Progenitor cell of endocrine pancreas (in vitro differentiated cells): ENCODE data around the gene TRAM2. TPM values are rescaled to one million over a fixed set of nuclear protein-coding genes. Genes with fewer than 3 reads are reported as not detected.

Source experiments
- DNase-seq: peaks from one replicate; pipeline ENCODE4 v3.0.0; 2021; ENCODE audit warnings: low spot score; ENCODE audit not compliant: unreplicated experiment
- H3K27ac Mint-ChIP-seq: 2 replicates; pipeline ENCODE4 v1.8.0; 2021; ENCODE audit warnings: mild to moderate bottlenecking, moderate library complexity, mixed read lengths
- H3K27me3 Mint-ChIP-seq: 2 replicates; pipeline ENCODE4 v1.8.0; 2021; ENCODE audit warnings: mixed read lengths
- H3K36me3 Mint-ChIP-seq: 2 replicates; pipeline ENCODE4 v1.8.0; 2022; ENCODE audit warnings: mixed read lengths; ENCODE audit not compliant: insufficient read depth
- H3K4me1 Mint-ChIP-seq: 2 replicates; pipeline ENCODE4 v1.8.0; 2021; ENCODE audit warnings: low read depth, mixed read lengths
- H3K4me3 Mint-ChIP-seq: 2 replicates; pipeline ENCODE4 v1.8.0; 2021; ENCODE audit warnings: low read depth, mild to moderate bottlenecking, moderate library complexity, mixed read lengths
- H3K9me3 Mint-ChIP-seq: 2 replicates; pipeline ENCODE4 v1.8.0; 2021; ENCODE audit warnings: low read depth, mixed read lengths
- total RNA-seq: library from RNA; stranded (reverse); gene quantifications from 2 replicates; pipeline ENCODE4 v1.2.1, GENCODE V29; 2021
- TF ChIP-seq, protein P1 (sequence below): fragments of 200-600 bp; sonication (generic); IDR thresholded peaks from one replicate; pipeline ENCODE4 v1.5.0; 2021; ENCODE audit warnings: antibody characterized with exemption, mild to moderate bottlenecking; ENCODE audit not compliant: unreplicated experiment

Gene TRAM2
- total RNA-seq, 1 donor from 2014 or later: 18.6 TPM

DNA sequence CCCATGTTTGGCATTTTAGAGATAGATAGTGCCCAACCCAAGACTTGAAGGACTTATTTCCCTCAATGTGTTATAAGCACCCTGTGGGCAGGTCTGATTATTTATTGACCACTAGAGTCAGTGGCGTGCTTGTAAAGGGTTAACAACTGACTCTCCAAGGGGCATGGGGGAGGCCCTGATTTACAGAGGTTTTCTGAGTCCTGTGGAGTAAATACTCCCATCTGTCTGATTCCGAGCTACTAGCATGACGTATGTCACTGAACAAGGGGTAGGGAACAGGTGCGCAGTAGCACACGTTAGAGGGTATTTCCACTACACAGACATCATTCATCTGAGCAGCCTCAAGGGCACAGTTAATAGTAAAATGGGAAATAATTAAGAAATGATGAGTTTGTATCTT lies 17.4 kb upstream of the TRAM2 start:
- H3K36me3 Mint-ChIP-seq: no peaks in the 10 kb centered on the region
- peak overlapping the region; percentile 67 for H3K27ac Mint-ChIP-seq
- no peaks in the 10 kb centered on the region for H3K27me3 Mint-ChIP-seq
- TF ChIP-seq, protein P1, sequence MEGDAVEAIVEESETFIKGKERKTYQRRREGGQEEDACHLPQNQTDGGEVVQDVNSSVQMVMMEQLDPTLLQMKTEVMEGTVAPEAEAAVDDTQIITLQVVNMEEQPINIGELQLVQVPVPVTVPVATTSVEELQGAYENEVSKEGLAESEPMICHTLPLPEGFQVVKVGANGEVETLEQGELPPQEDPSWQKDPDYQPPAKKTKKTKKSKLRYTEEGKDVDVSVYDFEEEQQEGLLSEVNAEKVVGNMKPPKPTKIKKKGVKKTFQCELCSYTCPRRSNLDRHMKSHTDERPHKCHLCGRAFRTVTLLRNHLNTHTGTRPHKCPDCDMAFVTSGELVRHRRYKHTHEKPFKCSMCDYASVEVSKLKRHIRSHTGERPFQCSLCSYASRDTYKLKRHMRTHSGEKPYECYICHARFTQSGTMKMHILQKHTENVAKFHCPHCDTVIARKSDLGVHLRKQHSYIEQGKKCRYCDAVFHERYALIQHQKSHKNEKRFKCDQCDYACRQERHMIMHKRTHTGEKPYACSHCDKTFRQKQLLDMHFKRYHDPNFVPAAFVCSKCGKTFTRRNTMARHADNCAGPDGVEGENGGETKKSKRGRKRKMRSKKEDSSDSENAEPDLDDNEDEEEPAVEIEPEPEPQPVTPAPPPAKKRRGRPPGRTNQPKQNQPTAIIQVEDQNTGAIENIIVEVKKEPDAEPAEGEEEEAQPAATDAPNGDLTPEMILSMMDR: no peak
- no peak for DNase-seq
- no peaks in the 10 kb centered on the region for H3K9me3 Mint-ChIP-seq
- no peak overlapping the region for H3K4me3 Mint-ChIP-seq
- peaks cover 17% of the 10 kb centered on the region for H3K4me1 Mint-ChIP-seq

DNA sequence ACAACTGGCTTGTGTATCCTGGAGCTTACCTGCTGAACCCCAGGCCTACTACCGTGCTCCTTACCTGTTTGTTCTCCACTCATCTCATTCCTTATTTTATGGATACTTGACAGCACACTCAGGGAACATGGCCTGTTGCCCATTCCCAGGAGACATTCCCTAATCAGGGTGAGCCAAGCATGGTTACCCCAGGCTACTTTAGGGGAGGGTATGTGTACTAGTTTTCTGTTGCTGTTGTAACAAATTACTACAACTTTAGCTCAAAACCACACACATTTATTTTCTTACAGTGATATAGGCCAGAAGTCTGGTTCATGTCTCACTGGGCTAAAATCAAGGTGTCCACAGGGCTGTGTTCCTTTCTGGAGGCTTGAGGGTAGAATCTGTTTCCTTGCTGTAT lies 15.0 kb upstream of the TRAM2 start:
- peaks cover 15% of the 10 kb centered on the region for H3K4me1 Mint-ChIP-seq
- no peak overlapping the region for H3K4me3 Mint-ChIP-seq
- H3K27ac Mint-ChIP-seq: no peak overlapping the region

DNA sequence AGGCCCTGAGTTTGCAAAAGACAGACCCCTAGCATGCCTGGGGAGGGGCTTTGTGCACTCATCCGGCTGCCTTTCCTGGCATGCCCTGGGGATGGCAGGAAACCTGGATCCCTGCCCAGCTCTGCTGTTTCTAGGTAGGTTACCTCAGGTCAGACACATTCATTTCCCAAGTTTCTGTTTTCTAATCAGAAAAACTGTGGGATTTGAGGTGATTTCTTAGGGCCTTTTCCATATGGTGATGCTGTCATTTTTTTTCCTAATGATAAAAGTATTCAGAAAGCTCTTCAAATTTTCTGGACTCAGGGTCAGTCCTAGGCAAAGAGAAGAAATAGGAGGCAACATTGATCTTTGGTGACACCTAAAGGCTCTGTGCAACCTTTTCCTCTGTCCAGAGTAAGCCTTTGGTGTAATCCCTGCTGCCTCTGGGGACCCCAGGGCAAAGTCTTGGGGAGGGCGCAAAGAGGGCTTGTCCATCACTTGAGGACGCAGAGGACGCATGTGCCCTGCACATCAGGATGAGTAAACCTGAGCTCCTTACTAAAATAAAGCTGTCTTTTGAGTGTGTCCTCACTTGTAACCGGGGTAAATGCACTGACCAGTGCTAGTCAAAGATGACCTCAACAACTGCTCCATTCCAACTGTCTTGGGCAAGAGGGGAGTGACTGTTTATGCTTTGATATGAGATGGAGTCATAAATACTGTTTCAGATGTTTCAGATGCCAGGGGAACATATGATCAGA lies 13.5 kb upstream of the TRAM2 start:
- no peak for DNase-seq
- H3K9me3 Mint-ChIP-seq: no peaks in the 10 kb centered on the region
- no peak overlapping the region for H3K4me3 Mint-ChIP-seq
- H3K27ac Mint-ChIP-seq: no peak overlapping the region
- no peaks in the 10 kb centered on the region for H3K36me3 Mint-ChIP-seq
- H3K27me3 Mint-ChIP-seq: no peaks in the 10 kb centered on the region
- TF ChIP-seq, protein P1: no peak
- H3K4me1 Mint-ChIP-seq: peaks cover 11% of the 10 kb centered on the region

More for the DNA sequence above, 15.0 kb upstream of the TRAM2 start:
- no peak for DNase-seq
- TF ChIP-seq, protein P1: no peak
- H3K9me3 Mint-ChIP-seq: no peaks in the 10 kb centered on the region
- H3K27me3 Mint-ChIP-seq: no peaks in the 10 kb centered on the region
- H3K36me3 Mint-ChIP-seq: no peaks in the 10 kb centered on the region

DNA sequence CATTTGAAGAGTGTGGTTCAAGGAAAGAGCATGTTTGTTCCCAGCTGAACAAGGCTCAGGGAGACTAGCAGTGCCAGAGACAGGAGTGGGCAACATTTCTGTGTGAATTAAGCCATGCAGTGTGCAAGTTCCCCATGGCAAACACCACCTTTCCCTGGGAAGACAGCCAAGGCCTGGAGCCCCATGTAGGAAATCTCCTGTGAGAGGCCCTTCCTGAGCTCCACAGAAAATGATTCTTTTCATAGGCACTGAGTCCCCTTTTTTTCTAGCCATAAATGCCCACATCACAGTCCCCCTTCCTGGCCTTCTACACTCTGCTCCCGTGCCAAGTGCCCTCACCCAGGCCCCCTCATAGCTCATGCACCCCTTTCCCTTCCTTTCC lies 11.8 kb upstream of the TRAM2 start:
- DNase-seq: no peak
- Mint-ChIP-seq H3K4me3 (no peak overlapping the region), H3K27me3 (no peaks in the 10 kb centered on the region), H3K36me3 (no peaks in the 10 kb centered on the region), H3K4me1 (peaks cover 11% of the 10 kb centered on the region), H3K27ac (peak overlapping the region; percentile 88), H3K9me3 (no peaks in the 10 kb centered on the region)
- TF ChIP-seq, protein P1: no peak

DNA sequence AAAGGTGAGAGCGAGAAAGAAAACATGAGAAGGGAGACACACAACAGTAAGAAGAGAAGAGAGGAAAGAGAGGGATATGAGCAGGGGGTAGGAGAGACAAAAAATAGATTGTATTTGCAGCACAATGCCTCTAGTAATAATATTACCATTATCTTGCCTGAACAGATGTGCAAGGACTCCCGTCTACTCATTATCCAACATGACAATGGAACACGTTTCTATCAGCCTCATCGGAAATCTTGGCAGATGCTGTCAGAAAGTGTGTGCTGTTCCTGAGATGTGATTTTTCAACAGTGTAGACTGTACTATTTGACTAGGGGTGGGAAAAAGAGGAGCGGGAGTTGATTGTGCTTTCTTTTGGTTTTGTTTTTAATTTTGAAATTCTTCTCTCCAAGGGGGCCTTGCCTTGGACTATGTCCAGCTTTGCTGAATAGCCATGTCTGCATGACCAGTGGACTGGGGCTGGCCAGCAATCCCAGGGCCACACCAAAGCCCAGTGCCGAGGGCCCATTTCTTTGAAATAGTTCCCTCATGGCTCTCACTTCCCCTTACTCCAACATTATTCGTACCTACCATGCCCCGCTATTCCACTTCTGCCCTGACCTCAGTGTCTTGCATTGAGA lies 11.3 kb upstream of the TRAM2 start:
- peaks cover 11% of the 10 kb centered on the region for H3K4me1 Mint-ChIP-seq
- H3K36me3 Mint-ChIP-seq: no peaks in the 10 kb centered on the region

More for the DNA sequence above, 11.3 kb upstream of the TRAM2 start:
- DNase-seq: no peak
- H3K4me3 Mint-ChIP-seq: no peak overlapping the region
- H3K27me3 Mint-ChIP-seq: no peaks in the 10 kb centered on the region
- TF ChIP-seq, protein P1: no peak
- no peak overlapping the region for H3K27ac Mint-ChIP-seq
- no peaks in the 10 kb centered on the region for H3K9me3 Mint-ChIP-seq
